NAMALWA (cell line): ENCODE measurements around the gene ABHD12.

Source experiments
- DNase-seq: peaks from one replicate; pipeline ENCODE4 v3.0.0-alpha.2; 2015; ENCODE audit warnings: low spot score

The ABHD12 gene

DNA sequence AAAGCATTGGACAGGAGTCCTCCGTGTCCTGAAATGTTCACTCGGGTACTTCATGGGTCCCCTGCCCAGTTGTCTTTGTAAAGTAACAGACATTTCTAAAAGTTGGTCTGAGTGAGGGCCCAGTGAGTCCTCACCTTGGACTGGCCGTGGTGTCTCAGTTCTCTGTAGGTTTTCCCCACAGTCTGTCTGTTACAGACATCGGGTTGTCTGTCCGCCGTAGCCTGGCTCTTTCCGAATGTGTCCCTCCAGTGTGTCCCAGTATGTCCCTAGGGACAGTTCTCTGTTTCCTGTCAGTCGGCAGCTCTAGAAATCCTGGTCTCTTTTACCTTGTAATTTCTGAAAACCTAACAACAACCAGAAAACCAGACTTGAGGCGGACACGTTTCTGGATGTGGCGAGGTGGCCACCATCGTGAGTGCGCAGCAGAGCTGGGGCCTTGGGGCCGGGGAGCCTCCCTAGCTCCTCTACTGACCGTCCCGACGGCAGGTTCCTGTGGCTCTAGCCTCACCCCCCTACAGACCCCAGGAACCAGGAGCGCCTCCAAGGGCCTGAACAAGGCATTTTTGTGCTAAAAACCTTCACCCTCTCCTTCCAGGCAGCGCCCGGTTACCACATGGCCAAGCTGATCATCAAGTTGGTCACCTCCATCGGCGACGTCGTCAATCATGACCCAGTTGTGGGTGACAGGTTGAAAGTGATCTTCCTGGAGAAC is 100.6 kb downstream of the ABHD12 start:
- no peak for DNase-seq

DNA sequence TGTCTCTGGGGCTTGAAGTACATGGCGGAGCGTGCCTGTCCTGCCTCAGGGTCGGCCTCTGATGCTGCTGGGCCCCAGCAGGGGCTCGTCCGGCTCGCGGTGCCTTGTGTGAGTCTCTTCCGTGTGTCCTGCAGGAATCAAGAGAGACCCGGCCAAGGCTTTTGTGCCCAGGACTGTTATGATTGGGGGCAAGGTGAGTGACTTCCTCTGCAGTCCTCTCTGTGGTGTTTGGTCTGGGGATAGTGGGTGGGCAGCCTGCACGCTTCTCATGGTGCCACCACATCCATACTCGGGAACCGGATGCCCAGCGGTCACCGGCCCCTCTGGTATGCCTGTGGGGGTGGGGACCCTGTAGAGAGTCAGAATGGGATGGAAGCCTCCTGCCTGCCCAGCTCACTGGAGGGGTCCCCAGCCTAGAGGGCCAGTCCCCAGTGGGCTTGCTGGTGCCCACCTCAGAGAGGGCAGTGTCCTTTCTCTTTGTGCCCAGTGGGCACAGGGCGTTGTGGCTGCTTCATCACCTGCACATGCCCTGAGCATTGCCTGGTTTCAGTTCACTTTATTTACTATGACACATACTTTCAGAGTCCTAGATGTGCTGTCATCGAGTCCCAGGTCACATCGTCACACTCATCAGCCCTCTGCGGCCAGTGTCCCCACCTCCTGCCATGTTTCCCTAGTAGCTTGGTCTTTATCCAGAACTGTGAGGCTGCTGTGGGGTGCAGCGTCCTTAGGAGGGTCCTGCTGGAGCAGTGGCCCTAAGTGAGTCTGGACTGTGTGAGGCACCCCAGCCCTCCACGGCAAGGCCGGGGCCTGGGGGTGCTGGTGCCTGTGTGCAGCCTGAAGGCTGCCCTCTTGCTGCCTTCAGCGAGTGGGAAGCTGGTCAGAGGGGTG is 102.1 kb downstream of the ABHD12 start:
- no peak for DNase-seq

GRCh38 chr20:25287631-25288290 is 102.9 kb downstream of the ABHD12 start:
- DNase-seq, result no peak

DNA sequence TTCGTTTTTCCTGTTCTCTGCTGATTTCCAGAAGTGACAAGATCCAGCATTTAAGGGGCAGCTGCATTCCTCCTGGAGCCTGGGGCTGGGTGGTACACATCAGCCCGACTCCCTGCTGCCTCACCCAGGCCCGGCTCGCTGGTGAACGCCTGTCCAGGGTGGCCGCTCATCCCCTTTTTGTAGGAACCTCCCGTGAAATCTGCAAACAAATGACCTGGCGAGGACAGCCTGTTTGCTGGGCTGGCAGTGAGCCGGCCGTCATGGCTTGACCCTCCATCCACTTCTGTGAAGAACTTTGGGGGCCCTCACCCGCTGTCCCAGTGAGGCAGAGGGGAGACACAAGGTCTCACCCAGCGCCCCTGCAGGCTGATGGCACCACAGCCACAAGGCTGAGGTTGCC is 103.7 kb downstream of the ABHD12 start:
- no peak for DNase-seq

DNA sequence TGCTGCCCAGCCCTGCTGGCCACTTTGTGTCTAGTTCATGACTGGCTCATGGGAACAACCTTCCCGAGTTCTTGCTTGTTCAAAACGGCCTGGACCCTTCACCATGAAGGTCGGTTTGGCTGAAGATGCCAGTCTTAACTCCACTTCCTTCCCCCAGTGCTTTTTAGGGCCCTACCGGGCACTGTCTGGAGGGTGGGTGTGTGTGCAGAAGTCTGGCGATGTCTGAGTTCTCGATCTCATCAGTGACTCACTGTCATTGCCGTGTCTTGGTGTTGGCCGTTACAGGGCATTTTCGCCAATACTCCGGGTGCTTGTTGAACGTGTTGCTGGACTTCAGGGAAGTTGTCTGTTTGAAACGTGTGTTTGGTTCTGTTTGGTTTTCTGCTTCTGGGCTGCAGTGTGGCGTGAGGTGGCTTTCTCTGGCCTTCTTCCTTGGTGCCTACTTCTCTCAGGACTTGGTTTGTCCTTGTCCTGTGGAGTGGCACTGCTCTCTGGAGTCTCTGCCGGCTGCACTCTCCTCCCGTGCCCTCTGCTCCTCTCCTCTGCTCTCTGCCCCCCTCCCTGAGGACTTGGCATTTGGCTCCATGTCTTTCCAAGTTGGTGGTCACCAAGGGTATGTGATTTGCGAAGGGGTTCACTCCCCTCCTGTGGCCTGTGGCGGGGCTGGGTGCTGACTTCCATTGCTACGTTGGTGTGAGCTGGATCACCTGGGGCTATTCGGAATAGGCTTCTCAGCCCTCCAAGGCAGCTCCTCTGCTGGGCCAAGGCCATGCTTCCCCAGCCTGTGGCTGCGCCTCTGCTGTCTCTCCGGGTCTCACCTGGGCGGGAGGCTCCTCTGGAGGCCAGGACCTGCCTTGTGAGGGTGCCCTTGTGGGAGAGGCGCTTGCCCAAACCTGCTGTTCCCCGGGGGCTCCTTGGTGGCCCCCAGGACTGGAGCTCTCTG is 104.5 kb downstream of the ABHD12 start:
- no peak for DNase-seq

GRCh38 chr20:25285091-25285647 is 105.5 kb downstream of the ABHD12 start:
- no peak for DNase-seq

DNA sequence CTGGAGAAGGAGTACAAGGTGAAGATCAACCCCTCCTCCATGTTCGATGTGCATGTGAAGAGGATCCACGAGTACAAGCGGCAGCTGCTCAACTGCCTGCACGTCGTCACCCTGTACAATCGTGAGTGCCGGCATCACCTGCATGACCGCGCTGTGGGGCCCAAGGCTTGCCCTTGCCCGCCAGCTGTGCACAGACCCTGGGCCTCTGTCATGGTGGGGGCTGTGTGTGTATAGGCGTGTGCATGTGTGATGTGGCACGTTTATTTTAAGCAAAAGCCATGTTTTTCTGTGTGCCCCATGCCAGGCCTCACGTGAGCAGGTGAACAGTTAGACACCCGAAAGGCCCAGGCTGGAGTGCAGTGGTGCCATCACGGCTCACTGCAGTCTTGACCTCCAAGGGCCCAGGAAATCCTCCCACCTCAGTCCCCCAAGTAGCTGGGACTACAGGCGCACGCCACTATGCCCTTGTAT is 106.5 kb downstream of the ABHD12 start:
- DNase-seq, result no peak

- DNase-seq, result no peak
Measured at GRCh38 chr20:25283221-25283951, 107.2 kb downstream of the ABHD12 start.

DNA sequence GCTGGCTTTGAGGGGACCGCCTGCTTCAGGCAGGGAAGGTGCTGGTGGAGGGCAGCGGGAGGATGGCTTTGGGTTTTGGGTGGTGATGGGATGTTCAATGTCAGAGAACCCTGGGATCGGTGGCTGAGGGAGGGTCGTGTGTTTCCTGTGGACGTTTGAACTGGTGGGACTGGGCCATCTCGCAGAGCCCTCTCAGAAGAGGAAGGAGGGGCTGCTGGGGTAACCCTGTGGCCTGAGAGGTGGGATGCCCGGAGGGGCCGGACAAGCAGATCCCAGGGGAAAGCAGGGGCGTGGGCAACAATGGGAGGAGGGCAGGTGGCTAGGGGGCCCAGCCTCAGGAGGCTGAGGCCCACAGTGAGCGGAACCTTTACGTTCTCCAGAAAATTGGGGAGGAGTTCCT is 107.8 kb downstream of the ABHD12 start:
- DNase-seq, result no peak

GRCh38 chr20:25282034-25282781 is 108.4 kb downstream of the ABHD12 start:
- DNase-seq, result peak; percentile 43

DNA sequence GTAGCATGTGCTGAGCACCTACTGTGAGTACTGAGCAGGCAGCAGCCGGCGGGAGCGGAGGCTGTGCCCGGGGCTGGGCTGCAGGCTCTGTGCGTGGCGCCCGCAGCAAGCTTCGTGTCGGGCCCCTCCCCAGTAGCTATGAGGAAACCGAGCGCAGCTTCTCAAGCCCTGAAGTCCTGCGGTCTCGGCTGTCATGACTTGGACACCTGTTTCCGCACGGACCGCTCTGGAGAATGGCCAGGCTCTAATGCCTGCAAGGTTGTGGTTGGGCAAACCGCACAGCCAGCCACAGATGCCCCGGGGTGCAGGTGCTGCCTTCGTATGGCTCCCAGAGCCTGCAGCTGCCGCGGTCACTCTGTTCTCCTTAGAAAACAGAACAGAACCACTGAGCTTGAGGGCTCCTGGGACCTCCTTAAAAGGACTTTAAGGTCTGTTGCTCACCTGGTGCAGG is 109.1 kb downstream of the ABHD12 start:
- peak; percentile 96 for DNase-seq

DNA sequence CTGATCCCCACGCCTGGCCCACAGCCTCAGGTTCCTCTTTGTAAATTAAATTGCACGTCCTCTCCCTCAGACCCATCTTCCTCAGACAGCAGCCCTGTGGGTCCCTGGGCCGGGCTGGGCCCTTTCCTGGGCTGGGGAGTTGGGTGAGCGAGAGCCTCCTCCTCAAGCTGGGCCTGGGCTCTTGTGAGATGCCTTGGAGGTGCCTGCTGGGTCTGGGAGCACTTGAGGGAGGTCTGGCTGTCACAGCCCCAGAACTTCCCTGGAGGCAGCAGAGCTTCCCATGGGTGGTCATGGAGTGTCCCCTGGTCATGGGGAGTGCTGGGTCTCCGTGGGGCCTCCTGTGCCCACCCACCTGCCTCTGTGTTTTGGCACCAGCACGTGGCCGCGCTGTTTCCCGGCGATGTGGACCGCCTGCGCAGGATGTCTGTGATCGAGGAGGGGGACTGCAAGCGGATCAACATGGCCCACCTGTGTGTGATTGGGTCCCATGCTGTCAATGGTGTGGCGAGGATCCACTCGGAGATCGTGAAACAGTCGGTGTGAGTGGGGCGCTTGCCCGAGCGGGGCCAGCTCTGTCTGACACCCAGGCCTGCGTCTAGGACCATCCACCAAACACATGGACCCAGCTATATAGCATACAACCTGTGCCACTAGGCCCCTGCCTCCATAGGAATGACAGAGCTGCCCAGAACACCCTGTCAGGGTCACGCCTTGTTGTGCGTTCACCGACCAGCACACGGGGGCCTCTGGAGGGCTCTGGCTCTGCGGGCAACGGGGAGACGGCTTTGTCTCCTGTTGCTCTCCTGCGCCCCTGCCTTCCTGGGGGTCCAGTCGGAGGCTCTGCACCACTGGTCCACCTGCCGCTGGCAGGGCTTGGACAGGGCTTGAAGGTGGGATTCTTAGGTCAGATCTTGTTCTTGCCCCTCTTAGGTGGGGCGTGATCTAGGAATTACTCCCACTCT is 109.8 kb downstream of the ABHD12 start:
- DNase-seq, result no peak

DNA sequence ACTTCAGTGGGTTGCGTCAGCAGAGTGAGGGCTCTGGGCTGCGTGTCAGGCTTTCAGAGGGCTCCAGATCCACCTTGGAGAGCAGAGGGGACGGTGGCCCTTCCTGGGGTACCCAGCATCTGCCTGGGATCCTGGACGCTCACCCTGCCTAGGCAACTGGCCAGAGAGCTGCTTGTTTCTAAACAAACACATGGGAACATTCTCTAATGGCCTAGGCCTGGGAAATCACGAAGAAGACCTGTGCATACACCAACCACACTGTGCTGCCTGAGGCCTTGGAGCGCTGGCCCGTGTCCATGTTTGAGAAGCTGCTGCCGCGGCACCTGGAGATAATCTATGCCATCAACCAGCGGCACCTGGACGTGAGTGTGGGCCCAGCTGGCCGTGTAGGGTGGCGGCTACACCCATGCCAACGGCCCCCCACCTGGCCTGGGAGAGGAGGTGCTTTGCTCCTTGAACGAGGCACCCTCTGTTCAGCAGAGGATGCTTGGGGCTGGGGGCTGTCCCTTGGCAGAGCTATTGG is 110.5 kb downstream of the ABHD12 start:
- DNase-seq, result peak; percentile 75

DNA sequence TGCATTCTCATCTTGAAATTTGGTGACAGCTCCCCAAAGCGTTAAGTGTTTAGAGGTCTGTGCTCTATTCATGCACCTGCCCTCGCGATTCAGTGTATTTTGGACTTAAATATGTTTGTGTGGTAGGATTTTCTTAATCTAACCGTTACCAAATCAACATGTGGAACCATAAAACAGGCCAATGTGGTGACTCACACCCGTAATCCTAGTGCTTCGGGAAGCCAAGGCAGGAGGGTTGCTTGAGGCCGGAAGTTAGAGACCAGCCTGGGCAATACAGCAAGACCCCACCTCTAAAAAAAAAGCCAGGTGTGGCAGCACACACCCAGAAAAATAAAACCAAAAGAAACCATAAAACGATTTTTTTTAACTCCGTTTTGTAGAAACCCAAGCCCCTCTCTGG is 111.2 kb downstream of the ABHD12 start:
- peak; percentile 35 for DNase-seq

- DNase-seq, result no peak
Measured at GRCh38 chr20:25278636-25279361, 111.8 kb downstream of the ABHD12 start.

DNA sequence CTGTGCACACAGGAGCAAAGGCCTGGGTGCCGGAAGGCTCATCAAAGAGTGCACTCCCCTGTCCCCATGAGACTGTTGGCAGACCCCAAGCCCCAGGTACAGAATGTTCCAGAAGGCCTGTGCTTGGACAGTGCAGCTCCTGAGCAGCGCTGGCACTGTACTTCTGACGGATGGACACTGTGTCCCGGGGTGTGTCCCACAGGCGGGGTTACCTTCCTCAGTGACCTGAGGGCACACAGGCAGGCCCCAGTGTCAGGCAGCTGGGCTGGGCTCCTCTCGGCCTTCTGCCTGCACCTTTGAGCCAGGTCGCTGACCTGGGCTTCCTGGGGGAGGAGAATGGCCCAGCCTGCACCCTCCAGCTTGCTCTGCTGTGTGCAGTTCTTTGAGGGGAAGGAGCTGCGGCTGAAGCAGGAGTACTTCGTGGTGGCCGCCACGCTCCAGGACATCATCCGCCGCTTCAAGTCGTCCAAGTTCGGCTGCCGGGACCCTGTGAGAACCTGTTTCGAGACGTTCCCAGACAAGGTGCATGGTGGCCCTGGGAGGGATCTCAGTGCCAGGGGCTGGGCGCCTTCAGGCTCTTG is 112.6 kb downstream of the ABHD12 start:
- DNase-seq, result no peak
